ENCODE results near the gene KNSTRN. TPM values are rescaled to one million over a fixed set of nuclear protein-coding genes. Genes with fewer than 3 reads are reported as not detected.

Gene KNSTRN
- total RNA-seq, 1 donor from 2014 or later = 152 TPM

DNA sequence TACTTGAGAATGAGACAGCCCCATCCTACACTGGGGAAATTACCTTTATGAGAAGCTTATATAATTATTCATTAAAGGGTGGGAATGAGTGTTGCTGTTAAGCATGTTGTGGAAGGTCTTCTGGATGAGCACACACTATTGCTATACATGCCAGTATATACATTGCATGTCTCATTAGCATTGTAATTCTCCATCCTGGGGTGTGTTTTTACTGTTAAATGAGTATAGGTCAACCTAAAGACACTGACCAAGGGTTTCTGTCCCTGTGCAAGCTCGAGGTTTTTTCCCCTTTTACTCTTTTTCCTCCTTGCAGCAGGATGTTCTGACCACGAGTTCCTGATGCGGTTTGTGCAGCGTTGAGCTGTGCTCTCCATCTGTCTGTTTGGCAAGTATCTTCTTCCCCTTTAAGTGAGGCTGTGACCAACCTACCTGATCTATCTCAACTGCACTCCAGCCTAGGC lies 15.9 kb downstream of the KNSTRN start:
- no peak overlapping the region for H2AFZ ChIP-seq (replicated peaks)
- peaks cover 17% of the 10 kb centered on the region for H3F3A ChIP-seq (ENCODE audit: low read depth)
- no peaks in the 10 kb centered on the region for H3K9me3 ChIP-seq (ENCODE audit: low read depth)
- Mint-ChIP-seq H3K4me3 (no peak overlapping the region), H3K27ac (no peak overlapping the region), H3K27me3 (ENCODE audit: insufficient read depth, low read depth) (peaks cover 2% of the 10 kb centered on the region), H3K4me1 (no peaks in the 10 kb centered on the region), H3K9me3 (no peaks in the 10 kb centered on the region), H3K36me3 (peaks cover 8% of the 10 kb centered on the region)
- no peak for DNase-seq (ENCODE audit: low spot score)
- TF ChIP-seq EZH2phosphoT487 (IDR thresholded peaks at IDR 0.05) (no peak), EZH2 (IDR thresholded peaks at IDR 0.05) (no peak)
- TF ChIP-seq, protein P1, sequence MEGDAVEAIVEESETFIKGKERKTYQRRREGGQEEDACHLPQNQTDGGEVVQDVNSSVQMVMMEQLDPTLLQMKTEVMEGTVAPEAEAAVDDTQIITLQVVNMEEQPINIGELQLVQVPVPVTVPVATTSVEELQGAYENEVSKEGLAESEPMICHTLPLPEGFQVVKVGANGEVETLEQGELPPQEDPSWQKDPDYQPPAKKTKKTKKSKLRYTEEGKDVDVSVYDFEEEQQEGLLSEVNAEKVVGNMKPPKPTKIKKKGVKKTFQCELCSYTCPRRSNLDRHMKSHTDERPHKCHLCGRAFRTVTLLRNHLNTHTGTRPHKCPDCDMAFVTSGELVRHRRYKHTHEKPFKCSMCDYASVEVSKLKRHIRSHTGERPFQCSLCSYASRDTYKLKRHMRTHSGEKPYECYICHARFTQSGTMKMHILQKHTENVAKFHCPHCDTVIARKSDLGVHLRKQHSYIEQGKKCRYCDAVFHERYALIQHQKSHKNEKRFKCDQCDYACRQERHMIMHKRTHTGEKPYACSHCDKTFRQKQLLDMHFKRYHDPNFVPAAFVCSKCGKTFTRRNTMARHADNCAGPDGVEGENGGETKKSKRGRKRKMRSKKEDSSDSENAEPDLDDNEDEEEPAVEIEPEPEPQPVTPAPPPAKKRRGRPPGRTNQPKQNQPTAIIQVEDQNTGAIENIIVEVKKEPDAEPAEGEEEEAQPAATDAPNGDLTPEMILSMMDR (IDR thresholded peaks at IDR 0.05) = no peak
- H3K4me3 ChIP-seq = no peak overlapping the region
- H3K27me3 ChIP-seq = no peaks in the 10 kb centered on the region
- no peak overlapping the region for H3K4me2 ChIP-seq
- no peaks in the 10 kb centered on the region for H3K4me1 ChIP-seq
- peaks cover 7% of the 10 kb centered on the region for H3K36me3 ChIP-seq
- H4K20me1 ChIP-seq (ENCODE audit: low read depth) = peaks cover 3% of the 10 kb centered on the region
- no peak overlapping the region for H3K27ac ChIP-seq
- H3K9ac ChIP-seq = no peak overlapping the region
- H3K79me2 ChIP-seq (ENCODE audit: low read depth) = no peaks in the 10 kb centered on the region

DNA sequence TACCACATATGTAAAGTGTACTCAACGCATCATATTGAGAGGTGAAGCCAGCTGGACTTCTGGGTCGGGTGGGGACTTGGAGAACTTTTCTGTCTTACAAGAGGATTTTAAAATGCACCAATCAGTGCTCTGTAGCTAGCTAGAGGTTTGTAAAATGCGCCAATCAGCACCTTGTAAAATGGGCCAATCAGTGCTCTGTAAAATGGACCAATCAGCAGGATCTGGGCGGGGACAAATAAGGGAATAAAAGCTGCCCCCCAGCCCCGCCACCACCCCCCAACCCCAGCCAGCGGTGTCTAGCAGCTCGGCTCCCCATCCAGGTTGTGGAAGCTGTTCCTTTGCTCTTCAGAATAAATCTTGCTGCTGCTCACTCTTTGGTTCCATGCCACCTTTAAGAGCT lies 16.8 kb downstream of the KNSTRN start:
- H3K36me3 Mint-ChIP-seq = peaks cover 5% of the 10 kb centered on the region
- no peaks in the 10 kb centered on the region for H3K27me3 ChIP-seq
- H3K4me3 ChIP-seq = no peak overlapping the region
- H3K79me2 ChIP-seq (ENCODE audit: low read depth) = no peaks in the 10 kb centered on the region
- H3K4me1 Mint-ChIP-seq = no peaks in the 10 kb centered on the region
- no peak for TF ChIP-seq EZH2phosphoT487 (IDR thresholded peaks at IDR 0.05)
- no peak for TF ChIP-seq EZH2 (IDR thresholded peaks at IDR 0.05)
- TF ChIP-seq, protein P1 (IDR thresholded peaks at IDR 0.05) = no peak
- H3K27me3 Mint-ChIP-seq (ENCODE audit: insufficient read depth, low read depth) = peaks cover 2% of the 10 kb centered on the region
- DNase-seq (ENCODE audit: low spot score) = no peak
- no peak overlapping the region for H3K4me3 Mint-ChIP-seq
- H4K20me1 ChIP-seq (ENCODE audit: low read depth) = no peaks in the 10 kb centered on the region
- H3K4me1 ChIP-seq = no peaks in the 10 kb centered on the region
- no peaks in the 10 kb centered on the region for H3K36me3 ChIP-seq
- H3K9ac ChIP-seq = no peak overlapping the region
- H2AFZ ChIP-seq (replicated peaks) = no peak overlapping the region
- peaks cover 17% of the 10 kb centered on the region for H3F3A ChIP-seq (ENCODE audit: low read depth)
- no peaks in the 10 kb centered on the region for H3K9me3 ChIP-seq (ENCODE audit: low read depth)
- no peak overlapping the region for H3K27ac ChIP-seq
- no peak overlapping the region for H3K4me2 ChIP-seq
- H3K27ac Mint-ChIP-seq = no peak overlapping the region
- no peaks in the 10 kb centered on the region for H3K9me3 Mint-ChIP-seq

DNA sequence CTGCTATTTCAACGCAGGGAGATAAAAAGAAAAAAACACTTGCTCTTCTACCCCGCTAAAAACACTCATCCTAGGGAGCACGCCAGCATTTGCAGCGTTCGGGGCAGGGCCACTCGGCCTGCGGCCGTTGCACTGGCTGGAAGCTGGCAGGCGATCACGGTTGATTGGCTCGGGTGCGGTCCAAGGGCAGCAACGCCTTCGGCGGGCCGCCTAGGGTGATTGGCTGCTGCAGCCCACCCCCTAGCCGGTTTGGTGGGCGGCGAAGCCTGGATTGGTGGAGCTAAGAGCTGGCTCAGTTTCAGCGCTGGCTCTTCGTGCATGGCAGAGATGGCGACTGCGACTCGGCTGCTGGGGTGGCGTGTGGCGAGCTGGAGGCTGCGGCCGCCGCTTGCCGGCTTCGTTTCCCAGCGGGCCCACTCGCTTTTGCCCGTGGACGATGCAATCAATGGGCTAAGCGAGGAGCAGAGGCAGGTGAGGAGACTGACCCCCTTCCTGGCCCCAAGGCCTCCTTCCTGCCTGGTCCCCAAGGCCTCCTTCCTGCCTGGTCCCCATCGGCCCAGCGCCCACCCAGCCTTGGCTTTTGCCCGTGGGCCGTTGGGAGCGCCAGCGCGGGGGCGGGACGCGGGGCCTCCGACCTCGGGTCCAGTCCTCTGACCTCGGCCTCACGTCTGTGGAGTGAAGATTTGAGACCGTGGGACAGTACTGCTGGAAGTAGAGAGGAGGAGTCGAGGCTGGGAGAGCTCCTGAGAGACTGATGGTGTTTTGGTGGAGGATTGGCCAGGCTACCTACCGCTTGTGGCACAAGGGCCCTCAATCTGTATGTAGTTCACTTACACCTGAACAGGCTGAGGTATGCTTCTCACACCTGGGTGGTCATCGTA lies 23.2 kb downstream of the KNSTRN start, which contains the start of gene IVD:
IVD (plus strand) TSS at position 295 of the 881 bp plus-strand sequence; CDS start at position 328, 33 bp downstream.
- Histone ChIP-seq H3K27ac (no peak within 1 kb of the TSS), H3K36me3 (no peaks in the 10 kb centered on the region), H3K4me1 (peaks cover 16% of the 10 kb centered on the region), H3K79me2 (ENCODE audit: low read depth) (peaks cover 20% of the 10 kb centered on the region), H2AFZ (replicated peaks) (peak within 1 kb of the TSS; percentile 71), H3K4me2 (peak within 1 kb of the TSS; percentile 81), H4K20me1 (ENCODE audit: low read depth) (peaks cover 11% of the 10 kb centered on the region), H3K9ac (peak within 1 kb of the TSS; percentile 51), H3K9me3 (ENCODE audit: low read depth) (no peaks in the 10 kb centered on the region), H3K4me3 (peak within 1 kb of the TSS; percentile 74), H3F3A (ENCODE audit: low read depth) (peaks cover 5% of the 10 kb centered on the region), H3K27me3 (no peaks in the 10 kb centered on the region)
- H3K4me1 Mint-ChIP-seq = peaks cover 25% of the 10 kb centered on the region
- peaks cover 13% of the 10 kb centered on the region for H3K36me3 Mint-ChIP-seq
- TF ChIP-seq EZH2 (IDR thresholded peaks at IDR 0.05) = no peak
- no peak for TF ChIP-seq EZH2phosphoT487 (IDR thresholded peaks at IDR 0.05)
- TF ChIP-seq, protein P1 (IDR thresholded peaks at IDR 0.05) = no peak
- H3K4me3 Mint-ChIP-seq = peak within 1 kb of the TSS; percentile 87
- peaks cover 2% of the 10 kb centered on the region for H3K27me3 Mint-ChIP-seq (ENCODE audit: insufficient read depth, low read depth)
- DNase-seq (ENCODE audit: low spot score) = peak; percentile 98
- no peaks in the 10 kb centered on the region for H3K9me3 Mint-ChIP-seq
- peak within 1 kb of the TSS; percentile 24 for H3K27ac Mint-ChIP-seq
